ENCODE results near the gene UCN2.

- TF ChIP-seq, protein P1, sequence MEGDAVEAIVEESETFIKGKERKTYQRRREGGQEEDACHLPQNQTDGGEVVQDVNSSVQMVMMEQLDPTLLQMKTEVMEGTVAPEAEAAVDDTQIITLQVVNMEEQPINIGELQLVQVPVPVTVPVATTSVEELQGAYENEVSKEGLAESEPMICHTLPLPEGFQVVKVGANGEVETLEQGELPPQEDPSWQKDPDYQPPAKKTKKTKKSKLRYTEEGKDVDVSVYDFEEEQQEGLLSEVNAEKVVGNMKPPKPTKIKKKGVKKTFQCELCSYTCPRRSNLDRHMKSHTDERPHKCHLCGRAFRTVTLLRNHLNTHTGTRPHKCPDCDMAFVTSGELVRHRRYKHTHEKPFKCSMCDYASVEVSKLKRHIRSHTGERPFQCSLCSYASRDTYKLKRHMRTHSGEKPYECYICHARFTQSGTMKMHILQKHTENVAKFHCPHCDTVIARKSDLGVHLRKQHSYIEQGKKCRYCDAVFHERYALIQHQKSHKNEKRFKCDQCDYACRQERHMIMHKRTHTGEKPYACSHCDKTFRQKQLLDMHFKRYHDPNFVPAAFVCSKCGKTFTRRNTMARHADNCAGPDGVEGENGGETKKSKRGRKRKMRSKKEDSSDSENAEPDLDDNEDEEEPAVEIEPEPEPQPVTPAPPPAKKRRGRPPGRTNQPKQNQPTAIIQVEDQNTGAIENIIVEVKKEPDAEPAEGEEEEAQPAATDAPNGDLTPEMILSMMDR (IDR thresholded peaks at IDR 0.05; ENCODE audit: extremely low read depth in 1 of 2, insufficient read depth in 1 of 2, low read depth in 1 of 2, low read length in 2 of 2) = no peak
- no peak for TF ChIP-seq POLR2A (IDR thresholded peaks at IDR 0.05; ENCODE audit: low read depth, low read length)
- TF ChIP-seq JUN (IDR thresholded peaks at IDR 0.05; ENCODE audit: borderline replicate concordance, insufficient read depth, insufficient read length, low read depth) = no peak
These were observed 41.9 kb downstream of the UCN2 start for GRCh38 chr3:48521635-48522034.
